Activated CD4-positive, alpha-beta T cell treated with anti-CD3 and anti-CD28 coated beads for 1 hour (primary cell): ENCODE results near the gene FREM1.

ENCODE experiments used
- DNase-seq: peaks from one replicate; pipeline ENCODE4 v3.0.0-alpha.2; 2020

Gene FREM1

DNA sequence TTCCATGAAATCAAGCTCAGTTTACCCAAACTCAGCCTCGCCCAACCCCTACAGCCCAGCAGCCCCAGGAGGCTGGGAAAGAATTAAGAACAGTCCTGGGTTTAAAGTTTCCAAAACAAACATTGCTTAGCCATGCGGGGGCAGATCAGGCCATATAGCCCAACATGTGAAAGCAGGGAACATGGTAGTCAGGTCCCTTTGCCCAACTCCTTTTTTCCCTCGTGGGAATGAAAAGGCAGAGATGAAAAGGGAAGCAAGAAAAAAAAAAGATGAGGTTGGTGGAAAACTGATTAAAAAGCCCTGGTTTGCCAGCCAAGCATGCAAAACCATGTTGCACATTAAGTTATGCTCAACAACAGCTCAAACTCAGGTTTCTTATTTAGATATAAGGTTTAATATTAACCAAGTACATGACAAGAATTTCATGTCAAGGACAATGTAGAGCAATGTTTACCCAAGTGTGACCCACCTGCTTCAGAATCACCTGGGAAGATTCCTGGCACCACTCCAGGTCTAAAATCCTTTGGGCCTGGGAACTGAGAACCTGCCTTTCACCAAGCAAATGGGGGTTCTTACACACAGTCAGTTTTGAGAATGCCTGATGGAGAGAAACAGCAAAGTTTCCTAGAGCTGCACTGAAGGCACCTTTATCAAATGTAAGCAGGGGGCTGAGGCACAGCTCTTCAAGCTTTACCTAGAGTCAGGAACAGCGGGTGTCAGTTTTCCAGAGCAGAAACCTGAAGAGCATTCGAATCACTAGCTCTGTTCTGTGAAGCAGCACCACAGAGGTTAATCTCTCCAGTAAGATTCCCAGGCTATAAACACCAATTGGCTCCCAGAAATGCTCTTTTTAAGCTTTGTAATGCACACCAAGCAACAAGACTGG, 1.7 kb downstream of the FREM1 start:
- no peak for DNase-seq

DNA sequence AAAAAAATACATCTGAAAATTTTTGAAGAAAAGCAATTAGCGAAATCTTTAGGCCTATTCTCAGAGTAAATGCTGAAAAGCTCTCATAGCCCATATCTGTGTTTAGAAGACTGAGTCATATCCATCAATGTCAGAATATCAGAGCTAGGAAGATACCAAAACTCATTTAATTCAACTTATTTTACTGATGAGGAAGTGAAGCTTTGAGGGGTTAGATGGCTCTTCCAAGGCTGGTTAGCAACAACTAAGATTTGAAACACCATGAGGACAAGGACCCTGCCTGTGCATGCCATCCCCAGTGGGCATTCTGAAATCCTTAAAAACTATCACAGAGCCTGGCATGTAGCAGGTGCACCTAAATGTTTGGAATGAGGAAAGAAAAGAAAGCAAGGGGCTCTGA, 2.5 kb downstream of the FREM1 start:
- DNase-seq = no peak

DNA sequence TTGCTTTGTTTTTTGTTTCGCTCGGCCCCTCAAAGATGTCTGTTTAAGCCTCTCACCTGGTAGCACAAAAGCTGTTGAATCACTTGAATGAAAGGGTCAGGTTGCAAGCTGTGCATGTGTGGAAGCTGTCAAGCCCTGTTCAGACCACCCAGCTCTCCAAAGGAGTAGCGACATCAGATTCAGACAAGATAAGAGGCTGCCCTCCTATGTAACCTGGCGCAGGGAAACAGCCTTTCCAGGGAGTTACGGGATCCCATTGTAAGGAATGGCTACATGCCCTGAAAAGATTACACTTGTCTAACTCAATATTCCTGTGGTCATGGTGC, 2.9 kb downstream of the FREM1 start:
- no peak for DNase-seq

DNA sequence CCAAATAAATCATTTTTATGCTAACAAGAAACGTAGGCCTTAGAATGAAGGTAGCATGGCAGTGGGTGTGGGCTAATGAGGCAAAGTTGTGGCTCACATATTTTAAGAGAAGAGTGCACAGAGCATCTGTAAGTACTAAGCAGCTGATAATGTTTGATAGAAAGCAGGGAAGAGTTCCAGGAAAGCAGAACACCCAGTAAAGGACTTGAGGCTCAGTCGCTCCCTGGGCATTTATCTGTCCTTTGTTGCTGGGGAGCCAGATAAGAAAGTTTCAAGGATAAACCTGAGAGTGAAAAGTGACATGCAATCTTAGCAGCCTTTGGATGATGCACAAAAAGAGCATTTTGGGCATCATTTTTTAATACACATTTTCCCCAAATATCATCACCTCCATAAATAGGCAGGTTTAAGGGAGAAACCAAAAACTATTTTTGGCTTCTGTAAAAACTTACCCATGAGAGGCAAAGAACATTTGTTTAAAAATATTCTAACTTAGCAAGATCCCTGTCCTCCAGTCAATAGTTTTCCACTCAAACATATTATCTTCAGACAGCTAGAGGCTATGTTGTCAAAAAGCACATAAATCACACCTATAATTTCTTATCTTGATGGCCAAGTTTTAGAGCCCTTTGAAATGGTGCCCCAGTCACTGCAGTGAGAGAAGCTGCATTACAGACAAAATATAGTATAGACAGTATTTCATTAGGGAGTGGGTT, 3.4 kb downstream of the FREM1 start:
- DNase-seq = no peak

DNA sequence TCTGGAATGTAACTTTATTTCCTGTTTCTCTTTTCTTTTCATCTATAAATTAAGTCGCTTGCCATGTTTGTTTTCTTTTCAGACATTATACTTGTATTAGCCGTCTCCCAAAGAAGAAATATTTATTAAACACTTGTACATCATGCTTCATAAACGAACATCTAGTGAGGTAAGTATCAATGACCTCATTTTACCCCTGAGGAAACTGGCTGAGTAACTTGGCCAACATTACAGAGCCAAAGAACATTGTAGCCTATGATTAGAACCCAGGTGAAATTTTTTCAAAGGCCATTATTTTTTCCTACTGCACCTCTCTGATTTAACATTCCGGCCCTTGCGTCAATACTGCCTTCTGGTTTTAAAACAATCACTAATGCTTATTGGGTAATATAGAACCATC, 4.2 kb downstream of the FREM1 start:
- DNase-seq = no peak

- DNase-seq = no peak
Measured at GRCh38 chr9:14903040-14903439, 7.2 kb downstream of the FREM1 start.

DNA sequence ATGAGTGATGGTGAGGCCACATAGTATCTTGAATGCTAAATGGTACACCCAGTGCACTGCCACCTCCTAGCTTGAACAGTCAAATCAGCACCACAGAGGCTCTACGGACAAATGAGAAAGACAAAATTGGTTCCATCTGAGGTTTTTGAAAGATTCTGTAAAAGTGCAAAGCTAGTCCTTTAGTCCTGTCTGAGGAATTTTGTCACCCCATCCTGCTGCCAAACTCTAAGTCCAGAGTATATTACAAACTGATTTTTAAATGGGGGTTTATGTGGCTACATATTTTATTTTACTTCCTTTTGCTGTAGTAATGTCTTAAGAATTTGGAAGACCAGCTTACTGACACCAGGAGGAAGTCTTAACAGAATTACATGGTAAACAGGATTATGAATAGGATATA, 7.7 kb downstream of the FREM1 start:
- no peak for DNase-seq

DNA sequence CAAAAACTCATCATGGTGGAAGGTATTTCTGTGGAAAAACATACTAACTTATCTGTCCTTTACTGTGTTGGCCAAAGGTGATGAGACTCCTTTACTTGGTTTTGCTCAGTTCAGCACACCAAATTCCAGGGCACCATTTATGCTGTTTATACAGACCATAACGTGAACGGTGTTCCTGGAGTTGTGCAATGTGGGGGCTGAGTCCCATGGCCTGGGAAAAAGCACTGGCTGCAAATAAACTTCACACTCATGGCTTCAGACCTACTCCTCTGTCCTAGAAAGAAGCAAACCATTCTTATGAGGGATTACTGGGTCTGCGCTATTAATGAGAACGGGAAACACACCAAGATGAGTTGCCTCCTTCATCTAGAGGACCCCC, 10.4 kb downstream of the FREM1 start:
- DNase-seq = no peak

DNA sequence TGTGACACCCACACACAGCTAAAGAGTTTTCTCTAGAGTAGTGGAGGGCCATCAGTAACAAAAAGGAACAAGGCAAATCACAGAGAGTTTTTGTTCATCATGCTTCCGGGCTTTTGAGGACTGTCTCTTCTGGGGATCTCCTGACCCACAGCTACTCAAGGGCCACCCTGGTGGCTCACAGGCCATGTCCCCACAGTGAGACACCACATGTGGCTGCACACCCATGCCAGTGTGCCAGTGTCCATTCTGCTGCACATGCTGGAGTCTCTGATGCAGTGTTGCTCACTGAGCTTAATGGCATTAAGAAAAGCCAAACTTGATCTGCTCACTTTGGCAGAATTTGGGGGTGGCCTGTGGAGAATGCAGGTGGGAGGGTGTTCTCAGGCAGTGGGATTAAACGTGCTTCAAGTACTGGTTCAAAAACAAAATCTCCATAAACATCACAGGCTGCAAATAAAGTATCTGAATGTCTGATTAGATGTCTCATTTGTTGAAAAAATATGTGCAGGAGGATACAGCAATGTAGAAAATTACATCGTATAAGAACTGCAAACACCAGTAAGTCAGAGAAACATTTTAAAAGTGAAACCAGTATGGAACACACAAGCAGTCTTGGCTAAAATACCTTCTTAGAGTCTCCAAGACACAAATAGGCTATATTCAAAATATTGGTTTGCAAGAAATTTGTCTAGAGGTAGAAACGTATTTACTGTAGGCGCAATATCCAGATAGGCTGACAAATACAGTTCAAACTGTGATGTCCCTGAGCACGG, 11.0 kb downstream of the FREM1 start:
- no peak for DNase-seq

GRCh38 chr9:14895806-14896205, 14.4 kb downstream of the FREM1 start:
- no peak for DNase-seq

GRCh38 chr9:14893280-14893679, 16.9 kb downstream of the FREM1 start:
- DNase-seq = no peak

DNA sequence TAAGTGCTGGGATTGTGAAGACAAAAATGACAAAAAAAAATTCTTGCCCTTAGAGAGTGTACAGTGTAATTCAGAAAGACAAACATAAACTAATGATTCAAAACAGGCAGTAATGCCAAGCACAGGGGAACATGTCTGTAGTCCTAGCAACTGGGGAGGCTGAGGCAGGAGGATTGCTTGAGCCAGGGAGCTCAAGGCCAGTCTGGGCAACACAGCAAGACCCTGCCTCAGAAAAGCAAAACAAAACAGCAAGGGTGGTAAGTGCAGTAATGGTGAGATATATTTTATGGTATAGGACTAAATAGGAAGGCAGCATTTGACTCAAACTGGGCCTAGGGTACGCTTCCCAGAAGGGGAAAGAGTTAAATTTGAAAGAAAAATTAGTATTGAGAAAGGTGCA, 18.9 kb downstream of the FREM1 start:
- no peak for DNase-seq

GRCh38 chr9:14889451-14889850, 20.8 kb downstream of the FREM1 start:
- no peak for DNase-seq

DNA sequence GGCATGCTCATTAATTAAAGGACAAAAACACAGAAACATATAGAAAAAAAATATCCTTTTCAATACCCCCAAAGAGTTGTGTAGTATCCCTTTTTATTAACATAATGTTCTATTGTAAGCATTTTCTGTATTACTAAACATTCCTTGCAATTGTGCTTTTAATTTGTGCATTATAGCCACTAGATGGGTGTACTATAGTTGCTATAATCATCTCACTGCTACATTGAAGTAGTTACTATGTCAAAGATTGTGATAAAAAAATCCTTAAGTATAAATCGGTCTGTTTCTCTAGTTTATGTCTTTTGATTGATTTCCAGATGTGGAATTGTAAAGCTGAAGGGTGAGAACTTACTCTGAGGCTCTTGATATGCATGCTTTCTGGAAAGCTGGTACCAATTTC, 21.4 kb downstream of the FREM1 start:
- DNase-seq = no peak

DNA sequence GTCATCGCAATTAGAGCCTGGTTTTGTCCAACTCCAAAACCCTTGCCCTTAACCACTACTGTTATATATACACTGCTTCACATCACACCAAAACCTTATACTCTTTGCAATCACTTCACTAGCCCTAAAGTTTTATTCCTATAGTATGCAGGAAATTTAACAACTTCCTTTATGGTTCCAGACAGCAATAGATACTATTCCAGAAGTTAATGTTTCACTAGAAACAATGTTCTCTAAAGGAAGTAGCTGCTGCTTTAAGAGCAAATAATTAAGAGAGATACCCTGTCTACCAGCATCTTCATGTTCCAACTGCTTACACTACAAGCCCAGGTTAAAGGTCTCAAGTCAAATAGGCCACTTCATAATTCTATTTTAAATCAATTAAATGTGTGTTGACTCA, 22.0 kb downstream of the FREM1 start:
- DNase-seq = no peak

- no peak for DNase-seq
Measured at GRCh38 chr9:14887149-14887548, 23.1 kb downstream of the FREM1 start.

- DNase-seq = no peak
Measured at GRCh38 chr9:14883310-14883944, 26.8 kb downstream of the FREM1 start.

DNA sequence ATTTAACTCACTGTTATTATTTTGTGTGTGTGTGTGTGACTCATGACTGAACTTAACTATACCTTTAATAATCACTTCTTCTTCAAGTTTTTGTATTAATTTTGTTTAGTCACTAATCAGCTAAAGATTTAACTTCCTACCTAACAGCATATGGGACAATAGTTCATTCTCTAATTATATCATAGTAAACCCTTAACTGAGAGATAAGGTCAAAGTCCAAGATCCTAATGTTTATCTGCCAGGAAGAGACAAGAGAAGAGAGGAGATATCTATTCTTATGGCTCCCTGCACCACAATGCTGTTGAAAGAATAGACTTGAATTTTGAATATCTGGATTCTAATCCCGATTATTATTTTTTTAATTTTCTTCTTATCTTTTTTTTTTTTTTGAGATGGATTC, 28.1 kb downstream of the FREM1 start:
- no peak for DNase-seq

- DNase-seq = no peak
Measured at GRCh38 chr9:14881006-14881405, 29.2 kb downstream of the FREM1 start.

- no peak for DNase-seq
Measured at GRCh38 chr9:14870090-14870489, 40.1 kb downstream of the FREM1 start.

DNA sequence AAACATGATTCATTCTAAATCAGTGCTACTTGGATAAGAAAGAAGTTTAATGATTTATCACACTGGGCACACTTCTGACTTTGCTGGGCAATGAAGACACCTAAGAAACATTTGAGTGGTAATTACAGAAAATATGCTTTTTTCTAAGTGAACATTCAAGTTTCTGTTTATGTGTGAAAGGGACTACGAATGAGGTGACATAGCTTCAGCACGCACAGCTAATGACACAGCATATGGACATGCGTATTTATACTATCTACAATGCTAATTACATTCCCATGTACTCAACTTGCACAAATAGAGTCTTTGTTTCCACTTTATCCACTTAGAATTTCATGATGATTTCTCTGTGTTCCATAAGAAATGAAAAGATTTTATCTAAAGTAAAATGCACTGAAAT, 40.6 kb downstream of the FREM1 start:
- no peak for DNase-seq

GRCh38 chr9:14868772-14869583, 41.2 kb downstream of the FREM1 start:
- no peak for DNase-seq

DNA sequence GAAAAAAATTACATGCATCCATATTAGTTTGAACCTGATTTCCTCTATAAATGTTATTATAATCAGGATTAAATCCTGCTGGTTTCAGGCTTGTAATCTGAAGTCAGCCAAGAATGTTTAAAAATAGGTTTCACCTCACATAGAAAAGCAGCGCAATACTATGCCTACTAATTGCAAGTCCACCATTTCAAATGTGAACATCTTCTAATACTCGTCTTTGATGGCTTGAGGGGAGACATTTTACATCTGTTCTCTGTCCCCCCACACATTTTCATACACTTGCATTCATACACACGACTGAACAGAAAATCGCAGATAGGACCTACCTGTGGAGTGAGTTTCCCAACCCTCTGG, 41.8 kb downstream of the FREM1 start:
- DNase-seq = no peak
